Non-pigmented ciliary epithelial cell (primary cell): Measurements from ENCODE around the gene GOLGA6D.
"Not testable (repeated sequence)": the region's sequence is repeated elsewhere in the genome, so short reads cannot be mapped to it uniquely, and the experiment has no call there.

Source experiments
- DNase-seq: peaks from one replicate; pipeline ENCODE4 v3.0.0-alpha.2; 2010; ENCODE audit warnings: low read depth

The GOLGA6D gene

GRCh38 chr15:75332093-75332492 lies 49.5 kb downstream of the GOLGA6D start:
- not testable (repeated sequence) for DNase-seq

DNA sequence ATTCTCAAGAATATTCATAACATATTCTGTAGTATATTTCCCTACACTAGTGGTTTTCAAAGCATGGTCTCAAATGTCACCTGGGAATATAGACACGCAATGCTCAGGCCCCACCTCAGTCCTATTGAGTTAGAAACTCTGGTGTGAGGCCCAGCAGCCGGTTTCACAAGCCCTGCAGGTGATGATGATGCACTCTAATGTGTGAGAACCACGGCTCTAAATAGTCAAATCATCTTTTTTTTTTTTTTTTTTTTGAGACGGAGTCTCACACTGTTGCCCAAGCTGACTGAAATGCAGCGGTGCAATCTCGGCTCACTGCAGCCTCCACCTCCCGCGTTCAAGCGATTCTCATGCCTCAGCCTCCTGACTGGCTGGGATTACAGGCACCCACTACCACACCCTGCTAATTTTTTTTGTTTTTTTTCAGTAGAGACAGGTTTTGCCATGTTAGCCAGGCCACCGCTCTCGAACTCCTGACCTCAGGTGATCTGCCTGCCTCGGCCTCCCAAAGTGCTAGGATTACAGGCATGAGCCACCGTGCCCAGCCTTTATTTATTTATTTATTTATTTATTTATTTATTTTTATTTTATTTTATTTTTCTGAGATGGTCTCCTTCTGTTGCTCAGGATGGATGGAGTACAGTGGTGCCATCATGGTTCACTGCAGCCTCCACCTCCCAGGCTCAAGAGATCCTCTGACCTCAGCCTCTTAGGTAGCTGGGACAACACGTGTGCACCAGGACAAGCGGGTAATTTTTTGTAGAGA lies 51.2 kb downstream of the GOLGA6D start:
- DNase-seq = not testable (repeated sequence)

- DNase-seq = no peak
Observed at GRCh38 chr15:75335313-75335704, 52.7 kb downstream of the GOLGA6D start.

DNA sequence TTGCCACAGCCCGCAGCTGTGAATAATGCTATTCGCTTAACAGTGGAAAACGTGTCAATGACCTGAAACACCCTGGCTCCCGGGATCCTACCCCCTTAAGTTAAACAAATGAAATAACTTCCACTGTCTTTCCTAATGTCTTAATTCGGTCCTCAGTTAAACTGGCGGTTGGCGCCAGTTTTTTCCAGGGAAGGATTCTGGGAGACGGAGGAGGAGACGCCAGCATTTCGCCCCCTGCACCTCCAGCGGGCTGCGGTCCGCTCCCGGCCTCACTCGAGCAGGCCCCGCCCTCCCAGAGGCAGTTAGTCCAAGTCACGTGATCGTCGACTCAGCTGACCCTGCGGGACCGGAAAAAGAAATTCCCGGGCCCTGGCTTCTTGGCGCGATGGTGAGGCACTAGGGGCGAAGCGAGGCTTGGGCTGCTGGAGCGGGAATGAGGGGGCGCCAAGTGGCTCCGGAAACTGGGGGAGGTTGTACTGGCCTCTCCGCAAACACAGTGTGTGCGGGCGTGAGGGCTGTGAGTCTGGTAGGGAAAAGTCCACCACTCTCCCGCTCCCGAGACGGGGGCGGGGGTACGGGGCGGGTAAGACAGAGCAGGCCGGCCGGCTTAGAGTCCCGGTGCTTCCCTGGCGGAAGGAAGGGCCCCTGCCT lies 53.2 kb downstream of the GOLGA6D start, which contains the start of gene COMMD4:
TSS of gene COMMD4 (plus strand) at position 359 of the 651 bp plus-strand sequence. CDS start at position 386, 27 bp downstream.
- peak; percentile 81 for DNase-seq

GRCh38 chr15:75338661-75339240 lies 56.1 kb downstream of the GOLGA6D start:
- DNase-seq = no peak

GRCh38 chr15:75339531-75340240 lies 57.1 kb downstream of the GOLGA6D start:
- no peak for DNase-seq

GRCh38 chr15:75342221-75342620 lies 59.6 kb downstream of the GOLGA6D start:
- no peak for DNase-seq

- not testable (repeated sequence) for DNase-seq
Observed at GRCh38 chr15:75343953-75344352, 61.3 kb downstream of the GOLGA6D start.
